MG63 (cell line): Measurements from ENCODE around the gene ZBTB7B. TPM values are rescaled to one million over a fixed set of nuclear protein-coding genes. Genes with fewer than 3 reads are reported as not detected.

Source experiments
- DNase-seq: peaks from one replicate; pipeline ENCODE4 v3.0.0-alpha.2; 2020
- H3K27me3 ChIP-seq: fragments of 250-450 bp; sonication (Bioruptor Pico); 2 replicates; pipeline ENCODE4 v1.5.1; 2020; ENCODE audit warnings: mild to moderate bottlenecking, moderate library complexity
- H3K36me3 ChIP-seq: fragments of 250-450 bp; sonication (Bioruptor Pico); 2 replicates; pipeline ENCODE4 v1.5.1; 2020; ENCODE audit warnings: mild to moderate bottlenecking, moderate library complexity
- H3K4me3 ChIP-seq: fragments of 250-450 bp; sonication (Bioruptor Pico); 2 replicates; pipeline ENCODE4 v1.5.1; 2020; ENCODE audit warnings: mild to moderate bottlenecking, moderate library complexity
- H3K9me3 ChIP-seq: fragments of 250-450 bp; sonication (Bioruptor Pico); 2 replicates; pipeline ENCODE4 v1.5.1; 2020; ENCODE audit warnings: mild to moderate bottlenecking, moderate library complexity
- total RNA-seq: library from RNA; depleted of rRNA; stranded (reverse); fragments of >200 nt; shearing (Covaris generic); gene quantifications from 2 replicates; pipeline ENCODE4 v1.2.3, GENCODE V29; 2014; ENCODE audit warnings: low replicate concordance

The ZBTB7B gene
- total RNA-seq, 1 experiment from 2014 or later = 60.5 TPM

- Histone ChIP-seq H3K9me3 (no peaks in the 10 kb centered on the region; the same call in 1 of the 2 replicates), H3K27me3 (no peaks in the 10 kb centered on the region), H3K36me3 (peaks cover 70% of the 10 kb centered on the region), H3K4me3 (no peak overlapping the region)
- DNase-seq = no peak
Observed at GRCh38 chr1:155006601-155007101, 4.0 kb downstream of the ZBTB7B start.

DNA sequence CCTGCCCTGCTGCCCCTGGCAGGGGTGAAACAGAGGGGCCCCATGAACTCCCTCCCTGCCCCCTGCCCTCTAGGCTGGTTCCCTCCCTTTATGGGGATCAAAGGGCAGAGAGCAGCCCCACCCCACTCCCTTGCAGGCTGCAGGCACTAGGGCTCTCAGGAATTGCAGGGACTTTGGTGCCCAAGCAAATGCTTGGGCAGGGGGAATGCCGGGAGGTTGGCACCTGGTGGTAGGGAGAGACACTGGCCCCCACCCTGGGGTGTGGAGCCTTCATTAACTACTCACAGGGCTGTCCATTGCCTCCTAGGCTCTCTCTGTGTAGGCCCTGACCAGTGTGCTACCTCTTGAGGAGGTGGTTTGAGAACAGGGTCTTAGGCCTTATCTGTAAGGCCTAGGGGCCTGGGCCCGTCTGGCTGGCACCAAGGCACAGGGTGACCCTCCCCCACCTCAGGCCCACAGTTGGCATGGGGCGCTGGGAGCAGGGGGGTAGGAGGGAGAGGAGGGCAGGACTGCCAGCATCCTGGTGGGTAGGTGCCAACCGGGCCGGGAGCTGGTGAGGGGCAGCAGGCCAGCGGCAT lies 4.7 kb downstream of the ZBTB7B start:
- H3K4me3 ChIP-seq = no peak overlapping the region
- peak; percentile 70 for DNase-seq
- no peaks in the 10 kb centered on the region for H3K27me3 ChIP-seq
- H3K9me3 ChIP-seq = no peaks in the 10 kb centered on the region; the same call in 1 of the 2 replicates
- peaks cover 75% of the 10 kb centered on the region for H3K36me3 ChIP-seq

DNA sequence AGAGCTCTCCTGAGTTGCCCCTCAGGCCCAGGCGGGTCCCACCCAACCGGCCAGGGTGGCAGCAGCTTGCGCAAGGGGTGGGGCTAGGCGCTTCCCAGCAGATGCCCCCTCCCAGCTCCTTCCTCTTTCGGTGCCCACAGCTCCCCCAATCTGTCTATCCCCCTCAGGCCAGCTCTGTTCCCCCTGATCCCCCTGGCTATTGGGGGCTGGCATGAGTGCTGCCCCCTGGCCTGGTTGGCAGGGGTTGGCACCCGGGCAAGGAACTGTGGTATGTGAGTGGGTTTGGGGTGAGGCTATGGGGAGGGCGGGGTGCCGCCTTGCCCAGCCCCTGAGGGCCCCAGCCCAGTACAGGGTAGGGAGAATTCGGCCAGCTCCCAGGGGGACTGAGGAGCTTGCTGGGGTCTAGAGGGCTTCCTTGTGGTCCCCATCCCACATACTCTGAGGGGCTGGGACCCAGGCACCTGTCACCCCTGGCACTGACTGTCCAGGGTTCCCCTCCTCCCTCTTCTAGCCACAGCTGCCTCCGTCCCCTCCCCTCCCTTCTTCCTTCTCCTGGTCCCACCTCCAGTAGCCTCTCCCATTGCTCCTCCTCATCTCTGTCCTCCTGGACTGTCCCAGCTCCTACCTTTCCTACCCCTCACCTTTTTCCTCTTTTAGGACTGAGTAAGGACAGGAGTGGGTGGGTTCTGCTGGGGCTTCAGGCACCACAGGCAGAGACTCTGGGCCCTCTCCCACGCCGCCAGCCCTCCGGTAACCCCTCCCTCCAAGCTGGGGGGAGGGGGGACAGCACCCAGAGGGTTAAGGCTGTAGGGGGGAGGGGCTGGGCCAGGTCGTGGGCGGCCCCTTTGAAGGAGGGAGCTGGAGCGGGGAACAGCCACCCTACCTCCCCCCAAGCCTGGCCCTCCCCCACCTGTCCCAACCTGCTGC lies 5.7 kb downstream of the ZBTB7B start:
- Histone ChIP-seq H3K27me3 (no peaks in the 10 kb centered on the region), H3K9me3 (no peaks in the 10 kb centered on the region), H3K36me3 (peaks cover 76% of the 10 kb centered on the region), H3K4me3 (no peak overlapping the region)
- no peak for DNase-seq

DNA sequence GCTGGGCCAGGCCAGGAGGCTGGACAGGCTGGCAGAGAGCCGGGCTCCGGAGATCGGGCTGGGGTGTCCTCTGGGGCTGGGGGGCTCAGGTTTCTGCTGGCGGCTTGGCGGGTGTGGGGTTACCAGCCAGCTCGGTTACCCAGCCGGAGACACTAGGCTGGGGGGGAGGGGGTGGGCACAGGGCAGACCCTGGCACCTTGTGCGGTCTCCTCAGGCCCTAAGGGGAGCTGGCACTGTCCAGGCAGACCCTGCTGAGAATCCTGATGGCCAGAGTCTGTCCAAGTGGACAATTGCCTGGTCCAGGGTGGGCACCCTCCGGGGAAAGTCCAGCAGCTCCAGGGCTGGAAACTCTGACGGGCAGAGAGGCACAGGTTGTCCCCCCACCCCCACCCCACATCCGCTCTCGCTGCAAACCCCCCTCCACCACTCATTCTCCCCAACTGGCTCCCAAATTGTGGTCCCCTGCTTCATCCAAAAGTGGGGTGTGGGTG lies 6.7 kb downstream of the ZBTB7B start:
- no peaks in the 10 kb centered on the region for H3K27me3 ChIP-seq
- H3K4me3 ChIP-seq = no peak overlapping the region
- H3K9me3 ChIP-seq = no peaks in the 10 kb centered on the region
- DNase-seq = no peak
- H3K36me3 ChIP-seq = peaks cover 76% of the 10 kb centered on the region

DNA sequence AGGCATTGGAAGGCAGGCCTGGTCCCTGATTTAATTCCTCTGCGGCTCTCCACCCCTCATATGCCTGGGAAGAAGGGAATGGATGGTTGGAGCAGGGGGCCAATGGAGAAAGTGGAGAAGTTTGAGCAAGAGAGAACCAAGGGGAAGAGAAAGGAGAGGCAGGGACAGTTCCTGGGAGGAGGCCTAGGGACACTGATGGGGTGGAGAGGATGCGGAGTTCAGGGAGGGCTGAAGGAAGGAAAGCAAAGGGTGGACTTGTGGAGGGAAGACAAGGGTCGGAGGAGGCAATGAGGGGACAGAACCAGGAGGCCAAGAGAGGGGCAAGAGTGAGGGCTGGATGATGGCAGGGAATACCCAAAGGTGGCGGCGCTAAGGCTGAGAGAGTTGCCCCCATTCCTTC lies 7.1 kb downstream of the ZBTB7B start:
- H3K4me3 ChIP-seq = no peak overlapping the region
- peaks cover 76% of the 10 kb centered on the region for H3K36me3 ChIP-seq

DNA sequence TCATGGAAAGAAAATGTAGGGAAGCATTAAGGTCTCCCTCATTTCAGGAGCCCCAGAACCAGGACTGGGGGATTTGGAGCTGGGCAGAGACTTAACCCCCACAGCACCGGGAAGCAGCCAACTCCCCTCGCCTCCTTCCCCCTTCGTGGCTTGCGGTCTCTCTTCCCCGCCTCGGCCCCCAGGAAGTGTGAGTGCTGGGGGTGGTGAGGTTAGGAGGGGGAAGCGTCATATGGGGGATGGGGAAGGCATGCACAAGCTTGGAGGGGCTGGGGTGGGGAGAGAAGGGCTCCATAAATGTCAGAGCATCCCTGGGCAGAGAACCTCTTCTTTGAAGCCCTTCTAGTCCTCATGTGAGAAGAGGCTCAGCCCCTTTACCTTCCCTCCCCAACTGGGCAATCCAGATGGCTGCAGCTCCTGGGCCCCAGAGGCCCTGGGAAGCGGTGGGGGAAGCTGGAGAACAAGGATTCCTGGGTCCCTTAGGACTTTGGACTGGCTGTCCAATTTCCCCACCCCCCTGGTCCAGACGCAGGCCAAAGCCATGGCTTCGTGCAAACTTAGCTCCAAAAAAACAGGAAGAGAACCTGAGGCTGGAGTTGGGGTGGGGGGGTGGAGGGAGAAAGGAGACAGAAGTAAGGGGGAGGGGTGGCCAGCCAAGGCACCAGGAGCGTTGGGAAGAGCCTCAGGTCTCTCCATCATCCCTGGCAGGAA lies 7.8 kb downstream of the ZBTB7B start:
- no peak for DNase-seq
- H3K4me3 ChIP-seq = no peak overlapping the region
- peaks cover 80% of the 10 kb centered on the region for H3K36me3 ChIP-seq
- no peaks in the 10 kb centered on the region for H3K27me3 ChIP-seq
- H3K9me3 ChIP-seq = no peaks in the 10 kb centered on the region

More for the DNA sequence above, 7.1 kb downstream of the ZBTB7B start:
- Histone ChIP-seq H3K27me3 (no peaks in the 10 kb centered on the region), H3K9me3 (no peaks in the 10 kb centered on the region)
- DNase-seq = no peak

- Histone ChIP-seq H3K9me3 (no peaks in the 10 kb centered on the region), H3K4me3 (no peak overlapping the region), H3K27me3 (no peaks in the 10 kb centered on the region), H3K36me3 (peaks cover 83% of the 10 kb centered on the region)
- DNase-seq = no peak
Observed at GRCh38 chr1:155011004-155011416, 8.4 kb downstream of the ZBTB7B start.

DNA sequence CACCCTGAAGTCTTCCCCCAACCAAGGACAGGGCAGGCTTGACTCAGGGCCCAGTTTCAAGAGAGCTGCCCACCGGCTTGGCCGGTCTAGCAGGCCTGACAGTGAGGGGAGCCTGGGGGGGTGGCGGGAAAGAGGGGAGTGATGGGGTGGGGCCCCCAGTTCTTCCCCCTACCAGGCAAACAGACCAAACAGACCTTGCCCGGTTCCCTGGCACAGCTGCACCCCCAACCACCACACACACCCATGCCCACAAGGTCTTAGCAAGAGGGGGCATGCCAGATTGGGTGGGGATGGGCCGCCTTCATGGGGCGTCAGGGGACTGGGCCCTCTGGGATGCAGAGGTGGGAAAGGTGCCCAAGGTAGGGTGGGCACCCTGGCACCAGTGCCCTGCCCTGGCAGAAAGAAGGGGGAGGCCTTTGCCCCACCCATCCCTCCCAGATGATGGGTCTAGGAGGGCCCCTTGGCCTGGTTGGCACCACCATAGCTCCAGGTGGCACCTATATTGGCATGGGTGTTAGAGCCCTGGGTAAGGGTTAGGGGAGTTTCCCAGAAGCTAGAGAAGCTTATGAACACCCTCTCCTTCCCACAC lies 8.9 kb downstream of the ZBTB7B start:
- no peak overlapping the region for H3K4me3 ChIP-seq
- no peak for DNase-seq
- H3K36me3 ChIP-seq = peaks cover 83% of the 10 kb centered on the region
- H3K9me3 ChIP-seq = no peaks in the 10 kb centered on the region
- H3K27me3 ChIP-seq = no peaks in the 10 kb centered on the region

DNA sequence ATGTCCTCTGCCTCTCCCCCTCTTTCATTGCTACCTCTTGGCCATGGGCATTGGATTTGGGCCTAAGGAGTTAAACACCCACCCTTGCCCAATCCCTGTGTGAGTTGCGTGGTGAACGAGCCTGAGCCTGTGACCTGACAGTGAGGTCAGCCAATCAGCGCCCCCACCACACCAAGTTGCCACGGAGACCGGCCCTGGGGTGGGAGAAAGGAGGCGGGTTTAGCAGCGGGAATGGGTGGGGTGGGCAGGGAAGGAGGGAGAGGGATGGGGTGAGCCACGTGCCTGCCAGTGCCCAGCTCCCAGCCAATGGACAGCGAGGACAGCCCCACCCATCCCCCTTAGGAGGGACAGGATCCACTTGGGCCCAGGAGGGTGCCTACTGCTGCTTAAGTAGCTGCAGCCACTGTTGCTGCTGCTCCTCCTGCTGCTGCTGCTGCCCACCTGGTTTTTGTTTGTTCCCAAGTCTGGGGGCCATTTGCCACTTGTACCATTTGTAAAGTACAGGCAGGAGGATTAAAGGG lies 9.5 kb downstream of the ZBTB7B start:
- Histone ChIP-seq H3K9me3 (no peaks in the 10 kb centered on the region), H3K27me3 (no peaks in the 10 kb centered on the region), H3K4me3 (no peak overlapping the region), H3K36me3 (peaks cover 82% of the 10 kb centered on the region)
- DNase-seq = peak; percentile 62

DNA sequence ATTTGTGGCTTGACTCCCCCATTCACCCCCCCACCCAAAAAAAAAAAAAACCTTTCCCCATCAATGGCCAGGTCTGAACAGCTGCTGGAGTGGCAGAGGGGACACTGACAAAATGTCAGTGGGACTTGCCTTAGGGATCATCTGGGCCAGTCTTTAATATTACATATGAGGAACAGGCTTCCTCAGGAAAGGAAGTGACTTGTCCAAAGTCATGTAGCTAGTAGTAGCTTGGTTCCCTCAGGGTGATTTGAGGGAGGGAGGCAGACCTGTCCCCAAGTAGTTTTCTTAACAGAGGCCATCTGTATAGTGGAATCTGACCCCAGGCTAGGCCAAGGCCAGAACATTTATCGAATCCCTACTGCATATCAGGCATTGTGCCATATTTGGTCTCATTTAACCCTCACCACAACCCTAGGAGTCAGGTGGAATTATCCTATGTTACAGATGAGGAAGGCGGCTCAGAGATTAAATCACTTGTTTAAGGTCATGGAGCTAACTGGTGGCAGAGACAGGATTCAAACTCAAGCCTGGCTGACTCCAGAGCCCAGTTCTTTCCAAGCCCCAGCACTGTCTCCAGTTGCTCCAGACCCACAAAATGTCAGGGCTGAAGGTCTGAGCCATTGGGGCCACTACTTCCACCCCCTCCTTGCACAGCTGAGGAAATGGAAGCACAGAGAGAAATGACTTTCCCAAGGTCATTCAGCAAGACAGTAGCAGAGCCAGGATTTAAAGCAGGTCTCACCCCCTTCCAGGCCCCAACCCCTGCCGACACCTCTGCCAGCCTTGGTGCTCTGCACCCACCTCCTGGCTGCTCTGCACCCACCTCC lies 10.4 kb downstream of the ZBTB7B start:
- DNase-seq = no peak
- H3K27me3 ChIP-seq = no peaks in the 10 kb centered on the region
- no peak overlapping the region for H3K4me3 ChIP-seq
- peaks cover 77% of the 10 kb centered on the region for H3K36me3 ChIP-seq
- H3K9me3 ChIP-seq = no peaks in the 10 kb centered on the region

GRCh38 chr1:155013632-155014031 lies 11.0 kb downstream of the ZBTB7B start:
- H3K4me3 ChIP-seq = no peak overlapping the region
- H3K9me3 ChIP-seq = no peaks in the 10 kb centered on the region
- H3K27me3 ChIP-seq = no peaks in the 10 kb centered on the region
- DNase-seq = no peak
- H3K36me3 ChIP-seq = peaks cover 74% of the 10 kb centered on the region

DNA sequence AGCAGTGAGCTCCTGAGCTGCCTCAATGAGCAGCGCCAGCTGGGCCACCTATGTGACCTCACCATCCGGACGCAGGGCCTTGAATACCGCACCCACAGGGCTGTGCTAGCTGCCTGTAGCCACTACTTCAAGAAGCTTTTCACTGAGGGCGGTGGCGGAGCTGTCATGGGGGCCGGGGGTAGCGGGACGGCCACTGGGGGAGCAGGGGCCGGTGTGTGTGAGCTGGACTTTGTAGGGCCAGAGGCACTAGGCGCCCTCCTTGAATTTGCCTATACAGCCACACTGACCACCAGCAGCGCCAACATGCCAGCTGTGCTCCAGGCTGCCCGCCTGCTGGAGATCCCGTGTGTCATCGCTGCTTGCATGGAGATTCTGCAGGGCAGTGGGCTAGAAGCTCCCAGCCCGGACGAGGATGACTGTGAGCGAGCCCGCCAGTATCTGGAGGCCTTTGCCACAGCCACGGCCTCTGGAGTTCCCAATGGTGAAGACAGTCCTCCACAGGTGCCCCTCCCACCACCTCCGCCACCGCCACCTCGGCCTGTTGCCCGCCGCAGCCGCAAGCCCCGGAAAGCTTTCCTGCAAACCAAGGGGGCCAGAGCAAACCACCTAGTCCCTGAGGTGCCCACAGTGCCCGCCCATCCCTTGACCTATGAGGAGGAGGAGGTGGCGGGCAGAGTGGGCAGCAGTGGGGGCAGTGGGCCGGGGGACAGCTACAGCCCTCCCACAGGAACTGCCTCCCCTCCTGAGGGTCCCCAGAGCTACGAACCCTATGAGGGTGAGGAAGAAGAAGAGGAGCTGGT lies 12.3 kb downstream of the ZBTB7B start:
- no peaks in the 10 kb centered on the region for H3K27me3 ChIP-seq
- H3K9me3 ChIP-seq = no peaks in the 10 kb centered on the region
- DNase-seq = no peak
- no peak overlapping the region for H3K4me3 ChIP-seq
- H3K36me3 ChIP-seq = peaks cover 75% of the 10 kb centered on the region

GRCh38 chr1:155015527-155016230 lies 13.1 kb downstream of the ZBTB7B start:
- H3K36me3 ChIP-seq = peaks cover 70% of the 10 kb centered on the region
- no peak for DNase-seq
- no peaks in the 10 kb centered on the region for H3K9me3 ChIP-seq
- no peak overlapping the region for H3K4me3 ChIP-seq
- H3K27me3 ChIP-seq = no peaks in the 10 kb centered on the region

DNA sequence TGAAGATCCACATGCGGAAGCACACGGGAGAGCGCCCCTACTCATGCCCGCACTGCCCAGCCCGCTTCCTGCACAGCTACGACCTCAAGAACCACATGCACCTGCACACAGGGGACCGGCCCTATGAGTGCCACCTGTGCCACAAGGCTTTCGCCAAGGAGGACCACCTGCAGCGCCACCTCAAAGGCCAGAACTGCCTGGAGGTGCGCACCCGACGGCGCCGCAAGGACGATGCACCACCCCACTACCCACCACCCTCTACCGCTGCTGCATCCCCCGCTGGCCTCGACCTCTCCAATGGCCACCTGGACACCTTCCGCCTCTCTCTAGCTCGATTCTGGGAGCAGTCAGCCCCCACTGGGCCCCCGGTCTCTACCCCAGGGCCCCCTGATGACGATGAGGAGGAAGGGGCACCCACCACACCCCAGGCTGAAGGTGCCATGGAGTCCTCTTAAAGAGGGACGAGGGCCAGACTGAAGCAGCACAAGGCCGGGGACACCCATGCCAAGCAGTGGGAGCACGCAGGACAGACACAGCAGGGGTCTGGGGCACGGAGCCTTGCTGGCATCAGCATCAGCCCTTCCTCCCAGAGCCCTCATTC lies 13.7 kb downstream of the ZBTB7B start:
- no peaks in the 10 kb centered on the region for H3K9me3 ChIP-seq
- DNase-seq = no peak
- H3K4me3 ChIP-seq = no peak overlapping the region
- peaks cover 65% of the 10 kb centered on the region for H3K36me3 ChIP-seq
- H3K27me3 ChIP-seq = no peaks in the 10 kb centered on the region
